B cell (primary cell): Measurements from ENCODE around the gene ANO9.

ENCODE experiments used
- EZH2 ChIP-seq: IDR thresholded peaks from 2 replicates; pipeline ENCODE4 v1.6.1; 2012; ENCODE audit warnings: borderline replicate concordance, low read depth, mild to moderate bottlenecking, moderate library complexity, low read length; ENCODE audit not compliant: insufficient read depth, poor library complexity, severe bottlenecking
- TF ChIP-seq, protein P1 (sequence below): fragments of 200-600 bp; IDR thresholded peaks from one replicate; pipeline ENCODE4 v1.8.0; 2022; ENCODE audit warnings: antibody characterized with exemption, mild to moderate bottlenecking

DNA sequence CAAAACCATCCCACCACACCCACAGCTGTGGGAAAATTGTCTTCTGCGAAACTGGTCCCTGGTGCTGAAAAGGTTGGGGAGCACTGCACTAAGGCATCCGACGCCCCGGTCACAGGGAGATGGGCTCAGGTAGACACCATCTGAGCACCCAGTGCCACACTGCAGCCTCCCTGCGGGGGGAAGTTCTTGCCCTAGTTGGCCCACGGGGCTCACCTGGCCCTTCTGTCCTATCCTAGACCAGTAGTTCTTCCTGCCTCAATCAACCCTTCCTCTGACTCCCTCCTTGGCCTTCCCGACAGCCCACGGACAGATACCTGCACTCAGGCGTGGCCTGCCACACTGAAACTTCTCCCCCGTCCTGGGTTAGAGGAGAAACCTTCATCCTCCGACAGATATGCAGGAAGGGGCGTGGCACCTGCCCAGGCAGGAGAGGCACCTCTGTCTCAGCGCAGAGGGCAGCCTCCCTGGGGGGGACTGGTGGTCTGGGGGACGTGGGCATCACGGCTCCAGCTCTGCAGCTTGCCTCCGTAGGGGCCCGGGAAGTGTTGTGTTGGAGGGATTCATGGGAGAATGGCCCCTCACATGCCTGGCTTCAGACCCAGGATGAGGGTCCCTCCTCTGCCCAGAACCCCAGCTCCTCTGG lies 4.5 kb downstream of the ANO9 start:
- TF ChIP-seq, protein P1, sequence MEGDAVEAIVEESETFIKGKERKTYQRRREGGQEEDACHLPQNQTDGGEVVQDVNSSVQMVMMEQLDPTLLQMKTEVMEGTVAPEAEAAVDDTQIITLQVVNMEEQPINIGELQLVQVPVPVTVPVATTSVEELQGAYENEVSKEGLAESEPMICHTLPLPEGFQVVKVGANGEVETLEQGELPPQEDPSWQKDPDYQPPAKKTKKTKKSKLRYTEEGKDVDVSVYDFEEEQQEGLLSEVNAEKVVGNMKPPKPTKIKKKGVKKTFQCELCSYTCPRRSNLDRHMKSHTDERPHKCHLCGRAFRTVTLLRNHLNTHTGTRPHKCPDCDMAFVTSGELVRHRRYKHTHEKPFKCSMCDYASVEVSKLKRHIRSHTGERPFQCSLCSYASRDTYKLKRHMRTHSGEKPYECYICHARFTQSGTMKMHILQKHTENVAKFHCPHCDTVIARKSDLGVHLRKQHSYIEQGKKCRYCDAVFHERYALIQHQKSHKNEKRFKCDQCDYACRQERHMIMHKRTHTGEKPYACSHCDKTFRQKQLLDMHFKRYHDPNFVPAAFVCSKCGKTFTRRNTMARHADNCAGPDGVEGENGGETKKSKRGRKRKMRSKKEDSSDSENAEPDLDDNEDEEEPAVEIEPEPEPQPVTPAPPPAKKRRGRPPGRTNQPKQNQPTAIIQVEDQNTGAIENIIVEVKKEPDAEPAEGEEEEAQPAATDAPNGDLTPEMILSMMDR, result no peak
- no peak for TF ChIP-seq EZH2
